K562 (cell line): ENCODE measurements around the gene SPHK1. TPM values are rescaled to one million over a fixed set of nuclear protein-coding genes. Genes with fewer than 3 reads are reported as not detected.
A peak's percentile ranks its signal among the peaks of the same experiment; 100 is the strongest.

Source experiments
- BRF2 ChIP-seq: IDR thresholded peaks from 3 replicates; pipeline ENCODE4 v1.6.1; 2011; ENCODE audit warnings: borderline replicate concordance, mild to moderate bottlenecking; ENCODE audit not compliant: insufficient read length, insufficient read depth
- GATAD2B ChIP-seq: fragments of 450-650 bp; IDR thresholded peaks from 2 replicates; pipeline ENCODE4 v1.6.1; 2017; ENCODE audit warnings: mild to moderate bottlenecking, borderline replicate concordance
- NCOA2 ChIP-seq, 2 experiments: fragments of 450-650 bp; IDR thresholded peaks; 2 replicates each; pipeline ENCODE4 v1.6.1; 2018; ENCODE audit warnings: mild to moderate bottlenecking in 2 of 2, moderate library complexity in 1 of 2; ENCODE audit not compliant: partially characterized antibody in 2 of 2
- NCOA4 ChIP-seq: fragments of 450-650 bp; IDR thresholded peaks from 2 replicates; pipeline ENCODE4 v1.6.1; 2018; ENCODE audit warnings: mild to moderate bottlenecking; ENCODE audit not compliant: partially characterized antibody
- PPARD ChIP-seq: fragments of 250-450 bp; sonication (Bioruptor Pico); IDR thresholded peaks from 2 replicates; pipeline ENCODE4 v1.8.0; 2022; ENCODE audit warnings: inconsistent platforms, mild to moderate bottlenecking, moderate library complexity
- SPI1 ChIP-seq: IDR thresholded peaks from 2 replicates; pipeline ENCODE4 v1.6.1; 2011; ENCODE audit warnings: low read depth, low read length, control low read depth, borderline replicate concordance
- SRSF7 ChIP-seq: fragments of 200-400 bp; formaldehyde crosslinking; optimal IDR thresholded peaks from 2 replicates; pipeline ENCODE3; 2017; ENCODE audit warnings: mild to moderate bottlenecking, low read depth, low read length
- TEAD4 ChIP-seq, 2 experiments: sonication (generic) in 1 of 2; formaldehyde crosslinking in 1 of 2; IDR thresholded peaks; 2 replicates each; pipeline versions ENCODE4 v1.6.1 to v1.8.0; 2012 to 2022; ENCODE audit warnings: borderline replicate concordance in 1 of 2, inconsistent platforms in 1 of 2, low read length in 1 of 2, mild to moderate bottlenecking in 1 of 2, missing genetic modification reagents in 1 of 2
- YBX1 ChIP-seq: fragments of 450-650 bp; IDR thresholded peaks from 2 replicates; pipeline ENCODE4 v1.7.1; 2016; ENCODE audit warnings: mild to moderate bottlenecking
- ZNF282 ChIP-seq: sonication (generic); formaldehyde crosslinking; IDR thresholded peaks from 2 replicates; pipeline ENCODE4 v1.8.1; 2023; ENCODE audit warnings: missing genetic modification reagents
- polyA plus RNA-seq, 8 experiments: library from polyadenylated mRNA; depleted of rRNA in 4 of 8; stranded (reverse) in 5 of 8; unstranded in 3 of 8; fragments of >200 nt; fragmentation: Nextera tagmentation in 2 of 8; fragmentation: Illumina TruSeq in 1 of 8; extraction: Ambion mirVana in 2 of 8; extraction: Trizol in 1 of 8; gene quantifications; 2 replicates each; pipeline versions ENCODE4 v1.2.1 to v1.2.3, GENCODE V29; 2011 to 2014; ENCODE audit warnings: inconsistent platforms in 1 of 8, missing spikeins in 1 of 8
- total RNA-seq, 7 experiments: library from RNA; depleted of rRNA in 6 of 7; stranded (reverse); fragments of >200 nt in 6 of 7; fragmentation: Illumina TruSeq in 2 of 7; extraction: Trizol in 2 of 7; gene quantifications; 2 replicates each; pipeline versions ENCODE4 v1.2.1 to v1.2.3, GENCODE V29; 2011 to 2021; ENCODE audit warnings: low replicate concordance in 1 of 7

The SPHK1 gene
- total and polyA plus RNA-seq, 9 of the 15 experiments (the other 6 are each of a cell fraction or from before 2014, with no cell fraction given): 0.21 to 60.3 (median 14.5) TPM

DNA sequence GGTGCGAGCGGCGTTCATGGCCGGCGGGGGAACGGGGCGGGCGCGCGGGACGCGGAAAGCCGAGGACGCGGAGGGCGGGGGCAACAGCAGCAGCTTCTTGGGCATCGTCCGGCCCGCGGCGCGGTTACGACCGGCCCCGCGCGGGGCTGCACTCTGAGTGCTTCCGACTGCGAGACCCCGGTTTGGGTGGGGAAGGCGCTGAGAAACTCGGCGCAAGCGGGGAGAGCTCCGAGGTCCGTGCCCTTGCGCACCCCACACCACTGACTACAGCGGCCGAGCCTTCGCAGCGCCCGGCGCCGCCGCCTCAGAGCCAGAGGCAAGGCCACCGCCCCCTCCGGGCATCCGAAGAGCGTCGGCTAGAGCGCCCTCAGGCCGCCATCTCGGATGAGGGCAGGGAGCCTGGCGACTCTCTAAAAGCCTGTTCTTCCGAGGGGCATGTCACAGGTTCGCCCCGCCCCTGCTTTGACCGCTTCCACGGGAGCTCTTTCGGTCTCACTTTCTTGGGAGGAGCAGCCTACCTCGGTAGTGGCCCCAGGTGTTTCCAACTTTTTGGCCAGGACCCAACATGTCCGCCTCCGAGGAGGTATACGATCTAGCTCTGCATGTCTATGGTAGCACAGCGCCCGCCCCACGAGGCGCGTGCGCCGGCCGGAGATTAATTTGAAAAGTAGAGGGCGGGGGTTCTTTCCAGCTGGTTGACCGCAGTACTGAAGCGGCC, 30.7 kb upstream of the SPHK1 start, which contains the start of gene PRPSAP1 (continued):
- TF ChIP-seq GATAD2B: no peak
- TF ChIP-seq NCOA2 (IDR thresholded peaks at IDR 0.05; ENCODE audit: partially characterized antibody in 2 of 2): no peak
- no peak for TF ChIP-seq YBX1
- TF ChIP-seq BRF2: no peak
- no peak for TF ChIP-seq SPI1
- TF ChIP-seq TEAD4 (IDR thresholded peaks at IDR 0.05; ENCODE audit: low read length): no peak
- TF ChIP-seq TEAD4 (CRISPR knock-in tag; IDR thresholded peaks at IDR 0.05; ENCODE audit: borderline replicate concordance): no peak
- no peak for TF ChIP-seq PPARD (CRISPR knock-in tag)
- TF ChIP-seq ZNF282 (CRISPR knock-in tag): no peak
- TF ChIP-seq NCOA4: peak; percentile 58
- no peak for TF ChIP-seq SRSF7
- TF ChIP-seq, all 486 proteins: peak for 160
